NCI-H146 treated with DMSO at 0.1 percent for 48 hours (cell line): ENCODE results near the gene TRAPPC2B.

Source experiments
- DNase-seq: peaks from one replicate; lab custom pipeline; 2025; ENCODE audit not compliant: unreplicated experiment; lab: John Stamatoyannopoulos, UW

The TRAPPC2B gene

DNA sequence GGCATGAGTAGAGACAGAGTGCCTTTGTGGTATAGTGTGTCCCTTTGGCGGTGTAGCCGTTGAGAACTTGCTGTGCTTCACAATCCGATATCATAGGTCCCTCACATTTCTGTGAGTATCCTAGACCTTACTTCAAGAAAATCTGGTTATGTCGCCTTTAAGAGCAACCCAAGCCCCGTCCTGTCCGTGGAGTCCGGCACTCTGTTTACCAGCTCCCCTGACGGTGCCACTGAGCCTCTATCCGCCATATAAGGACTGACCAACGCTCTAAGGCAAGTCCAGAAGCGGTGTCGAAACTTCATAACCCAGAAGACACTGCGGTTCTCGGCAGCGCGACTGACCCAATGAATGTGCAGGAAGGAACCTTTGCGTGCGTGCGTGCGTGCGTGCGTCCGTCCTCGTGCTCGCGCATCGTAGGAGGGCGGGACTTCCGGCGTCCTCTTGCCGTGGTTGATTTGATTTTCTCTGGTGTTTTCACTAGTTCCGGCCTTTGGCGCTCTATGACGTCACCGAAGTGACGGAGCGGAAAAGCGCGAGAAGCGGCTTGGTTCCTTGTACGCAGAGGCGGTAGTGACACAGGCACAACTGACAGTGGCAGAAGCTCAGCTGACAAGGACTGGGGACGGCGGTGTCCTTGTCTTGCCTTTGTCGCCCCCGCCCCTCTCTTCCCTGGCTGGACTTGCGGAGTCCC lies at the start of gene TRAPPC2B, which contains the start of gene ZNF547:
TRAPPC2B (plus strand) TSS at position 555 of the 691 bp plus-strand sequence. CDS start 1,283 bp downstream, outside the sequence.
ZNF547 (plus strand) TSS at position 555 of the 691 bp plus-strand sequence. CDS start 5,005 bp downstream, outside the sequence.
- peak; percentile 97 for DNase-seq

DNA sequence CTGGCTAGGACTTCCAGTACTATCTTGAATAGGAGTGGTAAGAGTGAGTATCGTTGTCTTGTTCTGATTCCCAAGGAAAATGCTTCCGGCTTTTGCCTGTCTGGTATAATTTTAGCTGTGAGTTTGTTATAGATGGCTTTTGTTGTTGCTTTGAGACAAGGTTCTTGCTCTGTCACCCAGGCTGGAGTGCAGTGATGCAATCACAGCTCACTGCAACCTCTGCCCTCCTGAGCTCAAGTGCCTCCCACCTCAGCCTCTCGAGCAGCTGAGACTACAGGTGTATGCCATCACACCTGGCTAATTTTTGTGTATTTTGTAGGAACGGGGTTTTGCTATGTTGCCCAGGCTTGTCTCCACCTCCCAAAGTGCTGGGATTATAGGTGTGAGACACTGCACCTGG lies 49.2 kb upstream of the TRAPPC2B start:
- no peak for DNase-seq

GRCh38 chr19:57317503-57317902 lies 45.8 kb upstream of the TRAPPC2B start:
- no peak for DNase-seq

DNA sequence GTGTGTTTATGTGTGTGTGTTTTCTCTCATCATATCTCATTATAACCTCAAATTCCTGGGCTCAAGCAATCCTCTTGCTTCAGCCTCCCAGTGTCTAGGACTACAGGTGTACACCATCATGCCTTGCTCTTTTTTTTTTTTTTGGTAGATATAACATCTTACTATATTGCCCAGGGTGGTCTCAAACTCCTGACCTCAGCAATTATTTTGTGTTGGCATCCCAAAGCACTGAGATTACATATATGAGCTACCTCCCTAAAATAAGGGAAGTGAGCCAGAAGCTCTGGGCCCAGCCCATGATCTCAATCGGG lies 43.5 kb upstream of the TRAPPC2B start:
- no peak for DNase-seq

DNA sequence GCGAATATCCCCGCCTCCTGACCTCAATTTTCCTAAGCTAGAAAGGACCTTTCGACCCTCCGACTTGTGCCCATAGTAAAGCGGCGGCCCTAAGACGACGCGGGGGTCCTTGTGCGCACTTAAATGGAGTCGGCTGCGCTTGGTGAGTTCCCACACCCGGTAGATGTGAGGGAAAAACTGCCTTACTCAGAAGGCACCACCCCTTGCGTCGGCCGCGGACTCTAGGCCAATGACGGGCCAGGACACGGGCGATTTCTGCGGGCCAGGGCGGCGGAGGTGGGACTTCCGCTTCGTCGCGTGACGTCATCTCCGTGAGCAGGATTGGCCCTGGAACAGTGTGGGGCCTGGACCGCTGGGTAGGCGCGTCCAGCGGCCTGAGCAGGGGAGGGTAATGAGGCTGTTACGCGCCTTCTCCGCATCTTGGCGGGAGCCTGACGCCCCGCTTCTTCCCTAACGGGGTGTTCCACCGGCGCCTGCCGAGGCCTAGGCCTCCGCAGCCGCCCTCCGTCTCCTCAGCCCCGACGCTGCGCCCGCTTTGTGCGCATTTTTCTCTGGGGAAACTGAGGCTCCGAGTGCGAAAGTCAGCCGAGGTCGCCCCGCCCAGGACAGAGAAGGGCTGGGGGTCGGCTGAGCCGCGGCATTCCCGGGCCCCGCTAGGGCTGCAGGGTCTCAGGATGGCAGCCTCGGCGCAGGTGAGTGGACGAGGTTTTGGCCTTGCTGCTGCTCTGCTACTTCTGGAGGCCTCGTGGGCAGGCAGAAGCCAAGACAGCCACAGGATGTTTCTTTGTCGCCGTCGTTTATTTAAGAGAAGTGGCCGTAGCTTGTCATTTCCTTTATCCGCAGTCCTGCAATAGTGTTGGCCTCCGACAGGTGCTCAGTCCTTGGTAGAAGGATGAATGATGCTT lies 42.9 kb upstream of the TRAPPC2B start, which contains the start of gene ZNF543:
ZNF543 (plus strand) TSS at position 293 of the 905 bp plus-strand sequence; CDS start at position 675, 382 bp downstream.
- DNase-seq: peak; percentile 94

DNA sequence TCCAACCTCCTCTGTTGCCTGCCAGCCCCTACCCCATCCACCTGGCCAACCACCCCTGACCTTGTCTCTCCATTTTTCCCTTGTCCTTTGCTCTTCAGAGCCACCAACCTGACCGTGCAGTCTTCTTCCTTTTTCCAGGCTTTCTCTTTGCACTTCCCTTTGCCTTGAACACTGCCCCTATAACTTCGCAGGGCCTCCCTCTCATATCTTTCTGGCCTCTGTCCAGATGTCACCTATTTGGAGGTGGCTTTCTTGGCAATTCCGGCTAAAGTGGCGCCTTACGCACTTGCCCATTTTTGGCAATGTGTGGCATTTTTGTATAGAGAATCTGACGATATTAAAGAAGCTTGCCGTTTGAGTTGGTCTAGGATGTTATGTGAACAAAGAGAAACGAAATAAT lies 42.2 kb upstream of the TRAPPC2B start:
- DNase-seq: no peak

- DNase-seq: no peak
Measured at GRCh38 chr19:57321751-57322150, 41.6 kb upstream of the TRAPPC2B start.

DNA sequence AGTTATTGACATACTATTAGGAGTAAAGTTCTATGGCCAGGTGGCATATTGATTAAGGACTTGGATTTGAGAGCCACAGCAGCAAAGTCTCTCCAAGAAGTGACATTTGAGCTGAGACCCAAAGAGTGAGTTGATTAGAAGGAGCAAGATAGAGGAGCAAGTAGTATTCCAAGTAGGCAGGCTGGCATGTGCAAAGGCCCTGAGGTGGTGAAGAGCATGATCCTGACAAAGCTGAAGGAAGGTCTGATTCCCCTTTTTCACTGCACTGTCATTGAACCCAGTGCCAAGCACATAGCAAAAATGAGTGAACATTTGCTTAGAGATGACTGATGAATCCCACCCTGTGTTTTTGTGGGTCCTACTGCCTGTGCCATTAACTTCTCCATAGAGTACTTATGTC lies 38.4 kb upstream of the TRAPPC2B start:
- no peak for DNase-seq

DNA sequence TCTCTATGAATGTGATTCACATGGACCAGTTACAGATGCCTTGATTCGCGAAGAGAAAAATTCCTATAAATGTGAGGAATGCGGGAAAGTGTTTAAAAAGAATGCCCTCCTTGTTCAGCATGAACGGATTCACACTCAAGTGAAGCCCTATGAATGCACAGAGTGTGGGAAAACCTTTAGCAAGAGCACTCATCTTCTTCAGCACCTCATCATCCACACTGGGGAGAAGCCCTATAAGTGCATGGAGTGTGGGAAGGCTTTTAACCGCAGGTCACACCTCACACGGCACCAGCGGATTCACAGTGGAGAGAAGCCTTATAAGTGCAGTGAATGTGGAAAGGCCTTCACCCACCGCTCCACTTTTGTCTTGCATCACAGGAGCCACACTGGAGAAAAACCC lies 35.4 kb upstream of the TRAPPC2B start:
- no peak for DNase-seq

DNA sequence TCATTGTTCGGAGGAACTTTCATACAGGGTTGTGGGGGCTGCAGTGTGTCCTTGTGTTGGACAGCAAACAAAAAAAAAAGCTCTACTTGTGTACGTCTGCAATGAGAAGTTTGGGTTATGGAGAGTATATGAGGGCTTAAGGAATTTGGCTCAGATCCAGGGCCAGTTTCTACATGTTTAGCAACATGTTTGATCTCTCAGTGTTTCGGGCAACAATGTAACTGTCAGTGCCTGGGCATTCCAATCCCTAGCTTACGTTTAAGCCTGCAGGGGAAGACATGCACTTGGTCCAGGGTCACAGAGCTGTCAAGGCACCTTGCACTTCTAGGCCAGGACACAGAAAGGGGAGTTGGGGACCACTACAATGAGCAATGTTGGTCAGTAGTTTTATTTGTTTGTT lies 29.2 kb upstream of the TRAPPC2B start:
- DNase-seq: no peak

- DNase-seq: no peak
Measured at GRCh38 chr19:57338877-57339276, 24.5 kb upstream of the TRAPPC2B start.

GRCh38 chr19:57342582-57342981 lies 20.8 kb upstream of the TRAPPC2B start:
- no peak for DNase-seq

DNA sequence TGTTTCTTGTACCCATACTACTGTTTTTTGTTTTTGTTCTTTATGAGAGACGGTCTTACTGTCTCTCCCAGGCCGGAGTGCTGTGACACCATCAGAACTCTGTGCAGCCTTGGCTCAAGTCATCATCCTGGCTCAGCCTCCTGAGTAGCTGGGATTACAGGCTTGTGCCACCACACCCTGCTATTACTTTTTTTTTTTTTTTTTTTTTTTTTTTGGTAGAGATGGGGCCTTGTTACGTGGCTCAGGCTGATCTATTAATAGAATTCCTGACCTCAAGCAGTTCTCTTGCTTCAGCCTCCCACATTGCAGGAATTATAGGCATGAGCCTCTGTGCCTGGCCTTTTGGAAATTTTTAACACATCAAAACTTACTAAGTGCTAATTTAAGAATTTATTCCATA lies 15.2 kb upstream of the TRAPPC2B start:
- no peak for DNase-seq

GRCh38 chr19:57350877-57351805 lies 12.2 kb upstream of the TRAPPC2B start, which contains the start of gene ZNF304:
Gene ZNF304, plus strand, starts transcription at chr19:57351271. Its CDS starts 394 bp downstream, at chr19:57351665.
- DNase-seq: peak; percentile 92

DNA sequence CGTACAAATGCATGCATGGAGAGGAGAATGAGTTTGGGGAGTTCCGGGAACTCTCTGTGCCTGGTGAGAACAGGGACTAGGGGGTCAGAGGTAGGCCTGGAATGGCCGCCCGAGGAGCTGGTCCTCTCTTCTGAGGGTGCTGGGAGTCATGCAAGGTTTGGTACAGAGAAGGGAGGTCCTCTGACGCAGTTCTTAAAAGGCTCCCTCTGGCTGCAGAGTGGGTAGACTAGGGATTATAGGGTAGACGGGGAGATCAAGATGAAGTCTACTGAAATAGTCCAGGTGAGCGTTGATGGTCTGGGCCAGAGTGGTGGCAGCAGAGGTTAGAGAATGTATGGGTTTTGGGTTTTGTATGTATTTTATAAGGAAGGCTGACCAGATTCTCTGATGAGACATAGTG lies 11.5 kb upstream of the TRAPPC2B start:
- no peak for DNase-seq

GRCh38 chr19:57355916-57356315 lies 7.4 kb upstream of the TRAPPC2B start:
- DNase-seq: no peak

DNA sequence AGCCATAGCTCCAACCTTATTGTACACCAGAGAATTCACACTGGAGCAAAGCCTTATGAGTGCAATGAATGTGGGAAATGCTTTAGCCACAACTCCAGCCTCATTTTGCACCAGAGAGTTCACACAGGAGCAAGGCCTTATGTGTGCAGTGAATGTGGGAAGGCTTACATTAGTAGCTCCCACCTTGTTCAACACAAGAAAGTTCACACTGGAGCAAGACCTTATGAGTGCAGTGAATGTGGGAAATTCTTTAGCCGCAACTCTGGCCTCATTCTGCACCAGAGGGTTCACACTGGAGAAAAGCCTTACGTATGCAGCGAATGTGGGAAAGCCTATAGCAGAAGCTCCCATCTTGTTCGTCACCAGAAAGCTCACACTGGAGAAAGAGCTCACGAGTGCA lies 5.9 kb upstream of the TRAPPC2B start:
- DNase-seq: no peak

- no peak for DNase-seq
Measured at GRCh38 chr19:57359300-57359699, 4.1 kb upstream of the TRAPPC2B start.

DNA sequence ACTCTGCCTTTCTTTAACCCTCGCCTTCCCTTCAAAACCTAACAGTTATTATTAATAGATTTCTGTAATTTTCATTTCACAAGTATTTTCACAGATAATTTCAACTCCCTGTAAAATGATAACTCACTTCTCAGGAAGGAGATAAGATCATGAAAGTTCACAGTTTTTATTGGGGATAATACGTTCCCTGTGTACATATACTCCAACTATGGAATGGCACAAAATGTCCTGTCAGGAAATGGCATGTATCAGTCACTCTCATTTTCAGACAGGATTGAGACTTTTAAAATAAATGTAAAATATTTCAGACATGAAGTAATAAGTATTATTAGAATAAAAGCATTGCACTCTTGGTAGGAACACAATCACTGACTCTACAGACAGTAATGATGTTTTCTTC lies 932 bp upstream of the TRAPPC2B start:
- DNase-seq: no peak

- DNase-seq: no peak
Measured at GRCh38 chr19:57363688-57364181, 384 bp downstream of the TRAPPC2B start.

DNA sequence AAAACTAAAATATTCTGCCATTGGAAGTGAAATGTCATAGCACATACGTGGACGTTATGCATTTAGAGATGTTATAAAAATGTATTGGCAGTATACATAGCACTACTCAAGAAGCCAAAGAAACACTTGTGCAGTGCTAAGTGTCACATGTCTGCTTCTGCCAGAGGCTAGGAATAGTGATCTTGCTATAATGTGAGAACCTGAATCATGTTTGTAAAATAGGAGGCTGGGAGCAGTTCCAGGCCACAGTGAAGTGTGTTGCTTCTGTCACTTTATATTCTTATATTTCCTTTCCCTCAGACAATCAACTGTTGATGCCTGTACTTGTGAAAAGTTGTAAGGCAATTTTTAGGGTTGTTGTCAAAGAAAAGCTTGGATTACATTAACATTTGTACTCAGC lies 3.4 kb downstream of the TRAPPC2B start:
- DNase-seq: no peak
